ENCODE data around the gene AQP2. TPM values are rescaled to one million over a fixed set of nuclear protein-coding genes. Genes with fewer than 3 reads are reported as not detected.
A peak's percentile ranks its signal among the peaks of the same experiment; 100 is the strongest.
"Not testable (repeated sequence)": the region's sequence is repeated elsewhere in the genome, so short reads cannot be mapped to it uniquely, and the experiment has no call there.

Gene AQP2
- total RNA-seq, 1 experiment from 2014 or later, result 0.36 TPM

DNA sequence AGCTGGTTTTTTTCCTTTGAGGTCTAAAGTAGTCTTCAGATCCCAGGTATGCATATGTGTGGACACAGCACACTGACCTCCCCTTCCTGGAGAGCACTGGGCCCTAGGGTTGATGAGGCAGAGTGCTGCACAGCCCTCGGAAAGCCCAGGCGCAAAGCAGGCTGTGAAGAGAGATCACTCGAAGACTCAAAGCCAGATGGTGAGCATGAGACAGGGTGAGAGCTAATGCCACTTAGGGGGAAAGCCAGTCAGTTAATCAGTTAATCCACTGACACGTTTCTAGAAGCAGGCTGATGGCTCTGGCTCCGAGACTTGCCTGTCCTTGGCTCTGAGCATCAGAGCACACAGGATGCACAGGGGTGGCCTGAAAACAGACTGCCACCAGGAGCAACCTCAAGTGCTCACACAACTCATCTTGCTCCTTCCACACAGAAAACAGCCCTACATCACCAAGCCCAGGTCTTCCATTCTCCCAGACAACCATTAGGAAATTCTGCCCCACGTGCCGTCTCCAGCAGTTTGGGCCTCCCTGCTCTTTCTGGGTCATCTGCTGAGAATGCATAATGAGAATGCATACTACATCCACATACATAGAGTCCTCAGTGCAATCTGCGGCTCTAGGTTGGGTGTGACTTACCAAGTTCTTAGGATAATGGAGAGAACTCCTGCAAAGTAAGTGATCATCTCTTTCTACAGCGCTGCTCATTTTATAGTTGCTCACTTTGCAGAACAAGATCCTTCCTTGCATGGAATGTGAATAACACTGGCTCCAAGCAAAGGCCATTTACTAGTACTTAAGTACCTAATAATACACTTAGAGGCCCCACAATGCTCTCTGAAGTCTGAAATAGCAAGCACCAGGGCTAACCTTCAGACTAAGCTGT lies 34.2 kb downstream of the AQP2 start:
- no TSS peak for BruUV-seq (replicated peaks)
- ATAC-seq, result peak; percentile 20; the same call in 1 of the 2 replicates
- H3K4me3 ChIP-seq (ENCODE audit: low read depth in 2 of 2, low read length in 2 of 2), result no peak overlapping the region
- POLR2A ChIA-PET, result no interaction called here
- in situ Hi-C loops (cut with HindIII; ENCODE audit: low pct_unique_long_range_greater_than_20kb, low sequenced_read_pairs), result no loop called here
- CTCF ChIA-PET, result no interaction called here
- no peak for TF ChIP-seq TCF7L2 (IDR thresholded peaks at IDR 0.05; ENCODE audit: low read depth, low read length)
- no peak overlapping the region for H3K27ac ChIP-seq (ENCODE audit: low read length)
- peaks cover 11% of the 10 kb centered on the region for H3K36me3 ChIP-seq (ENCODE audit: control insufficient read depth, insufficient read depth, low read length)
- intact Hi-C loops (cut with micrococcal nuclease; ENCODE audit: unreplicated experiment), result no loop called here
- DNase-seq (ENCODE audit: low read depth, low spot score), result no peak
- H3K27me3 ChIP-seq (ENCODE audit: control insufficient read depth, insufficient read depth, low read length), result no peaks in the 10 kb centered on the region
- no peaks in the 10 kb centered on the region for H3K9me3 ChIP-seq (ENCODE audit: control insufficient read depth, insufficient read depth, low read depth, low read length)
- H3K4me1 ChIP-seq (ENCODE audit: control insufficient read depth, insufficient read depth, low read length), result peaks cover 4% of the 10 kb centered on the region

DNA sequence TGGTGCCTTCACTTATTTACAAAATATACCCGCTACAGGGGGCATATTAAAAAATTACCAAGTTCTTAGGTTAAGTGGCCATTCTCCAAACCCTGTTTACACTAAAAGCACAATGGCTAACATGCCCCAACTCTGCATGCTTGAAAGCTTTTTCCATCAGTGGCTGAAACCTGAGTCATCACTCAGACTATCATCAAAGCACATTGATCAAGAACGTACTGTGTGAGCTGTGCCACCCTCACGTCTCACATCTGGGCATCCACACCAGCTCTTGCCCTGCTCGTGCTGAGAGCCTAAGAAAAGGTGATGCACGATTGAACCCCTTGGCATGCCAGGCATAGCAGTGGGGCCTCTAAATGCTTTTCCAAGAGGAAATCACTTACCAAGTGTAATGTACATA lies 35.4 kb downstream of the AQP2 start:
- ChIA-PET CTCF (interaction anchor here (0.6 kb wide), 1 partner anchor 53 kb away, joined by 4 read pairs; no protein-coding TSS in a partner anchor), POLR2A (no interaction called here)
- Histone ChIP-seq H3K27me3 (ENCODE audit: control insufficient read depth, insufficient read depth, low read length) (no peaks in the 10 kb centered on the region), H3K36me3 (ENCODE audit: control insufficient read depth, insufficient read depth, low read length) (peaks cover 23% of the 10 kb centered on the region), H3K4me1 (ENCODE audit: control insufficient read depth, insufficient read depth, low read length) (peaks cover 4% of the 10 kb centered on the region), H3K9me3 (ENCODE audit: control insufficient read depth, insufficient read depth, low read depth, low read length) (no peaks in the 10 kb centered on the region), H3K27ac (ENCODE audit: low read length) (no peak overlapping the region), H3K4me3 (ENCODE audit: low read depth in 2 of 2, low read length in 2 of 2) (no peak overlapping the region)
- BruUV-seq (replicated peaks), result no TSS peak
- TF ChIP-seq POLR2AphosphoS5 (IDR thresholded peaks at IDR 0.05; ENCODE audit: low read depth, low read length) (no peak), SIN3A (IDR thresholded peaks at IDR 0.05; ENCODE audit: borderline replicate concordance, insufficient read depth, low read depth, low read length) (no peak), TCF7L2 (IDR thresholded peaks at IDR 0.05; ENCODE audit: low read depth, low read length) (no peak)
- TF ChIP-seq, protein P1, sequence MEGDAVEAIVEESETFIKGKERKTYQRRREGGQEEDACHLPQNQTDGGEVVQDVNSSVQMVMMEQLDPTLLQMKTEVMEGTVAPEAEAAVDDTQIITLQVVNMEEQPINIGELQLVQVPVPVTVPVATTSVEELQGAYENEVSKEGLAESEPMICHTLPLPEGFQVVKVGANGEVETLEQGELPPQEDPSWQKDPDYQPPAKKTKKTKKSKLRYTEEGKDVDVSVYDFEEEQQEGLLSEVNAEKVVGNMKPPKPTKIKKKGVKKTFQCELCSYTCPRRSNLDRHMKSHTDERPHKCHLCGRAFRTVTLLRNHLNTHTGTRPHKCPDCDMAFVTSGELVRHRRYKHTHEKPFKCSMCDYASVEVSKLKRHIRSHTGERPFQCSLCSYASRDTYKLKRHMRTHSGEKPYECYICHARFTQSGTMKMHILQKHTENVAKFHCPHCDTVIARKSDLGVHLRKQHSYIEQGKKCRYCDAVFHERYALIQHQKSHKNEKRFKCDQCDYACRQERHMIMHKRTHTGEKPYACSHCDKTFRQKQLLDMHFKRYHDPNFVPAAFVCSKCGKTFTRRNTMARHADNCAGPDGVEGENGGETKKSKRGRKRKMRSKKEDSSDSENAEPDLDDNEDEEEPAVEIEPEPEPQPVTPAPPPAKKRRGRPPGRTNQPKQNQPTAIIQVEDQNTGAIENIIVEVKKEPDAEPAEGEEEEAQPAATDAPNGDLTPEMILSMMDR (IDR thresholded peaks at IDR 0.05), result no peak
- TF ChIP-seq, protein P2, sequence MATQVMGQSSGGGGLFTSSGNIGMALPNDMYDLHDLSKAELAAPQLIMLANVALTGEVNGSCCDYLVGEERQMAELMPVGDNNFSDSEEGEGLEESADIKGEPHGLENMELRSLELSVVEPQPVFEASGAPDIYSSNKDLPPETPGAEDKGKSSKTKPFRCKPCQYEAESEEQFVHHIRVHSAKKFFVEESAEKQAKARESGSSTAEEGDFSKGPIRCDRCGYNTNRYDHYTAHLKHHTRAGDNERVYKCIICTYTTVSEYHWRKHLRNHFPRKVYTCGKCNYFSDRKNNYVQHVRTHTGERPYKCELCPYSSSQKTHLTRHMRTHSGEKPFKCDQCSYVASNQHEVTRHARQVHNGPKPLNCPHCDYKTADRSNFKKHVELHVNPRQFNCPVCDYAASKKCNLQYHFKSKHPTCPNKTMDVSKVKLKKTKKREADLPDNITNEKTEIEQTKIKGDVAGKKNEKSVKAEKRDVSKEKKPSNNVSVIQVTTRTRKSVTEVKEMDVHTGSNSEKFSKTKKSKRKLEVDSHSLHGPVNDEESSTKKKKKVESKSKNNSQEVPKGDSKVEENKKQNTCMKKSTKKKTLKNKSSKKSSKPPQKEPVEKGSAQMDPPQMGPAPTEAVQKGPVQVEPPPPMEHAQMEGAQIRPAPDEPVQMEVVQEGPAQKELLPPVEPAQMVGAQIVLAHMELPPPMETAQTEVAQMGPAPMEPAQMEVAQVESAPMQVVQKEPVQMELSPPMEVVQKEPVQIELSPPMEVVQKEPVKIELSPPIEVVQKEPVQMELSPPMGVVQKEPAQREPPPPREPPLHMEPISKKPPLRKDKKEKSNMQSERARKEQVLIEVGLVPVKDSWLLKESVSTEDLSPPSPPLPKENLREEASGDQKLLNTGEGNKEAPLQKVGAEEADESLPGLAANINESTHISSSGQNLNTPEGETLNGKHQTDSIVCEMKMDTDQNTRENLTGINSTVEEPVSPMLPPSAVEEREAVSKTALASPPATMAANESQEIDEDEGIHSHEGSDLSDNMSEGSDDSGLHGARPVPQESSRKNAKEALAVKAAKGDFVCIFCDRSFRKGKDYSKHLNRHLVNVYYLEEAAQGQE (IDR thresholded peaks at IDR 0.05; ENCODE audit: insufficient read depth in 1 of 2, low read depth in 2 of 2, low read length in 1 of 2), result no peak
- in situ Hi-C loops (cut with HindIII; ENCODE audit: low pct_unique_long_range_greater_than_20kb, low sequenced_read_pairs) (no loop called here), intact Hi-C loops (cut with micrococcal nuclease; ENCODE audit: unreplicated experiment) (no loop called here)
- no peak for DNase-seq (ENCODE audit: low read depth, low spot score)
- ATAC-seq, result no peak

DNA sequence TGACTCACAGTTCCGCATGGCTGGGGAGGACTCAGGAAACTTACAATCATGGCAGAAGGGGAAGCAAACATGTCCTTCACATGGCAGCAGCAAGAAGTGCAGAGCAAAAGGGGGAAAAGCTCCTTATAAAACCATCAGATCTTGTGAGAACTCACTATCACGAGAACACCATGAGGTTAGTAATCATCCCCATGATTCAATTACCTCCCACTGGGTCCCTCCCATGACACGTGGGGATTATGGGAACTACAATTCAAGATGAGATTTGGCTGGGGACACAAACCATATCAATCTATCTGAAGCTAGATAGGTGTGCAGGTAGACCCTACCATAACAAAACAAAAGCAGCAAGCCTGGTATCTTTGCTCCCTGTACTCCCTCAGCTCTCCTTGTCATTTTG lies 35.9 kb downstream of the AQP2 start:
- H3K27me3 ChIP-seq (ENCODE audit: control insufficient read depth, insufficient read depth, low read length); ATAC-seq; H3K27ac ChIP-seq (ENCODE audit: low read length); H3K4me1 ChIP-seq (ENCODE audit: control insufficient read depth, insufficient read depth, low read length); H3K4me3 ChIP-seq (ENCODE audit: low read depth in 2 of 2, low read length in 2 of 2); intact Hi-C loops (cut with micrococcal nuclease; ENCODE audit: unreplicated experiment); BruUV-seq (replicated peaks); in situ Hi-C loops (cut with HindIII; ENCODE audit: low pct_unique_long_range_greater_than_20kb, low sequenced_read_pairs); H3K9me3 ChIP-seq (ENCODE audit: control insufficient read depth, insufficient read depth, low read depth, low read length); DNase-seq (ENCODE audit: low read depth, low spot score); CTCF ChIA-PET; POLR2A ChIA-PET: not testable (repeated sequence)
- peaks cover 26% of the 10 kb centered on the region for H3K36me3 ChIP-seq (ENCODE audit: control insufficient read depth, insufficient read depth, low read length)

All from Panc1 (cell line).